ENCODE data around the gene SLC45A1.
"Not testable (repeated sequence)": the region's sequence is repeated elsewhere in the genome, so short reads cannot be mapped to it uniquely, and the experiment has no call there.

Gene SLC45A1

GRCh38 chr1:8317647-8318381 is at the start of gene SLC45A1:
Gene SLC45A1 (plus strand): TSS chr1:8318114. CDS start chr1:8324330, 6,216 bp downstream.
- DNase-seq, result peak; percentile 74

DNA sequence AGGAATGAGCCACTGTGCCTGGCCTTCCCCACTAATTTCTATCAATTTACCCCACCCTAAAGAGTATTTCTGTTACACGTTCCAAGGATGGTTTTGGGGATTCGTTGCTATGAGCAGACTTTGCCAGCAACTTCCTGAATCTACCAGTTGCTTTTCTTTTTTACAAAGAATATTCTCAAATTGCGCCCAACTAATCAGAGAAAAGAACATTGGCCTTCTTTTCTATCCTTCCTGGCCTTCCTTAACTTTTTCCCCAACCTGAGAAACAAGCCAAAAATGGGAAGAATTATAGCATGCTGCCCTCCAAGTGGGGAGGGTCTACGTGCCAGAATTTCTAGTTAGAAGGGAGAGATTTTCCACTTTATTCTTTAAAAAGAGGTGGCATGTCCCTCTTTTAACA is 44.9 kb upstream of the SLC45A1 start:
- DNase-seq, result no peak

DNA sequence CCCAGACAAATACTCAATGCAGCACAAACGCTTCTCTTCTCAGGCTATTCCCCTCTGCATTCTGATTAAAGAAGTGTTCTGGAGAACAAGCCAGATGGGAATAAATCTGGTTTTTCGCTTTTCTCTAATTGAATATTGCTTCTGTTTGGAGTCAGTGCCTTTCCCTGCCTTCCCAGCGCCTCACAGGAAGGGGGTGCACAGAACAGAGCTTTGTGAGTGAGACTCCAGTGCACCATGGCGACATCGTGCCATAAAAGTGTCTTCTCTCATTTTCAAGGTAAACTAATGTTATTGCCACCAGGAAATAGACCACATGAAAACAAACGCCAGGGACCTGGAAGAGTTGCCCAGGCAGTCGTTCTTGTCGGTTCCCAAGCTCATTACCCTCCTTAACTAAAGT is 43.6 kb upstream of the SLC45A1 start:
- no peak for DNase-seq

DNA sequence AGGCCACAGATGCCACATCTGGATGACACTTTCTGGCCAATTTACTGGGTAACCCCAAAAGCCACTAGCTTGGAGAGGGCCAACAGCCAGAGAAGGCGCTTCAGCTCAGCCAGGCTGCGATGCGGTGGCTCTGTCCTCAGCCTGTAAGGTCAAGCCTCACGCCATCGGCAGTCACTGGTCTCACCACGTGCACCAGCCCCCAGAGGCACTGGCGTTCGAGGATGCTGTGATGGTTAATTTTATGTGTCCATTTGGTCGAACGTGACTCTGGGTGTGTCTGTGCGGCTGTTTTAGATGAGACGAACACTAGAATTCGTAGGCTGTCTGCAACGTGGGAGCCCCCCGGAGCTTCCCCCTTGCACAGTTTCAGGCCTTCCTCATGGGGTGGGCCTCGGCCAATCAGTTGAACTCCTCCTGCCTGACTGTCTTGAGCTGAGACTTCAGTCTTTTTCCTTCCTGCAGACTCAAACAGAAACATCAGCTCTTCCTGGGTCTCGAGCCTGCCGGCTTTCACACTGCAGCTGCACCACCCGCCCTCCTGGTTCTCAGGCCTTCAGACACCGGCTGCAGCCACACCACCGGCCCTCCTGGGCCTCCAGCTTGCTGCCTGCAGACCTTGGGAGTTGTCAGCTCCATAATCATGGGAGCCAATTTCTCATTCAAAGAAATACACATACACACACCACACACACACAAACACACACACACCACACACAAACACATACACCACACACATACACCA is 41.6 kb upstream of the SLC45A1 start:
- no peak for DNase-seq

DNA sequence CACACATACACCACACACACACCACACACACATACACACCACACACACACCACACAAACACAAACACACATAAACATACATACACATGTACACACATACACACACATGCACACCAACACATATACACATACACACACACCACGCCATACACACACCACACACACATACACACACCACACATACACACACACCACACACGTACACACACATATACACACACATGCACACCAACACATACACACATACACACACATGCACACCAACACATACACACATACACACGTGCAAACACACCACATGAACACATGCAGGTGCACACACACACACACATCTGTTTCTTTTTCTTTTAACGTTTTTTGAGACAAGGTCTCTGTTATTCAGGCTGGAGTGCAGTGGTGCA is 41.0 kb upstream of the SLC45A1 start:
- DNase-seq, result no peak

DNA sequence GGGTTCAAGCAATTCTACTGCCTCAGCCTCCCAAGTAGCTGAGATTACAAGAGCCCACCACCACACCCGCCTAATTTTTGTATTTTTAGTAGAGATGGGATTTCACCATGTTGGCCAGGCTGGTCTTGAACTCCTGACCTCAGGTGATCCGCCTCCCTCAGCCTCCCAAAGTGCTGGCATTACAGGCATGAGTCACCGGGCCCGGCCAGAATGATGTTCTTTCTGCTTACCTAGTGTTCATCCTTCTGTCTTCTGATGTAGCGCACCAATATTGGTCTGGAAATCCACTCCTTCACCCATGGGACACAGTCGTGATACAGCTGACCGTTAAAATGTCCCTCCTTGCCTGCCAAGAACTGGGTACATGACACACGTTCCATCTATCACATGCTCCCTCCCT is 39.2 kb upstream of the SLC45A1 start:
- DNase-seq, result not testable (repeated sequence)

DNA sequence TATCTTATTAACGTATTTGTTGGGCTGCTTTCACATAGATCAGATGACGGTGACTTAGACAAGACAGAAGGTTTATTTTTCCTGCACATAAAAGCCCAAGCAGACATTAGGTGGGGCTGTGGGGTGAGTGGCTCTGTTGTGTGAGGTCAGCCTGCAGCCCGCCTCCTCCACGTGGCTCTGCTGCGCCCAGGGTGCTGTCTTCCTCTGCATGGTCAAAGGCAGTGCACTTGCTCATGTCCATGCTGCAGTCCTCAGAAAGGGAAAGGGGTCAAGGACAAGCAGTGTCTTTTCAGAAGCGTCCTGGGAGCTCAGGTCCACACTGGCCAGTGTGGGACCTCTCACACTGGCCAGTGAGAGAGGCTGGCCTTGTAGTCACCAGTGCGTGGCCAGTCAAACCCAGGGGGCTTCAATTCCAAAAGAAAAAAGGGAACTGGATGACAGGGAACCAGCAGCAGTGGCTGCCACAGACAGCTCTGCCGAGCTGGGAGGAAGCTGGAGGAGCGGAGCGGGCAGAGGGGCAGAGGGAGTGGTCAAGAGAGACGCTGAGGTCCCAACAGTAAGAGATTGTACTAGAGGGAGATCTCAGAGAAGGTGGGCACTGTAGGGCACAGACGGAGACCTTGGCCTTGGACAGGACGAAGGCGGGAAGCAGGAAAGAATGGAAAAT is 35.9 kb upstream of the SLC45A1 start:
- peak; percentile 49 for DNase-seq

DNA sequence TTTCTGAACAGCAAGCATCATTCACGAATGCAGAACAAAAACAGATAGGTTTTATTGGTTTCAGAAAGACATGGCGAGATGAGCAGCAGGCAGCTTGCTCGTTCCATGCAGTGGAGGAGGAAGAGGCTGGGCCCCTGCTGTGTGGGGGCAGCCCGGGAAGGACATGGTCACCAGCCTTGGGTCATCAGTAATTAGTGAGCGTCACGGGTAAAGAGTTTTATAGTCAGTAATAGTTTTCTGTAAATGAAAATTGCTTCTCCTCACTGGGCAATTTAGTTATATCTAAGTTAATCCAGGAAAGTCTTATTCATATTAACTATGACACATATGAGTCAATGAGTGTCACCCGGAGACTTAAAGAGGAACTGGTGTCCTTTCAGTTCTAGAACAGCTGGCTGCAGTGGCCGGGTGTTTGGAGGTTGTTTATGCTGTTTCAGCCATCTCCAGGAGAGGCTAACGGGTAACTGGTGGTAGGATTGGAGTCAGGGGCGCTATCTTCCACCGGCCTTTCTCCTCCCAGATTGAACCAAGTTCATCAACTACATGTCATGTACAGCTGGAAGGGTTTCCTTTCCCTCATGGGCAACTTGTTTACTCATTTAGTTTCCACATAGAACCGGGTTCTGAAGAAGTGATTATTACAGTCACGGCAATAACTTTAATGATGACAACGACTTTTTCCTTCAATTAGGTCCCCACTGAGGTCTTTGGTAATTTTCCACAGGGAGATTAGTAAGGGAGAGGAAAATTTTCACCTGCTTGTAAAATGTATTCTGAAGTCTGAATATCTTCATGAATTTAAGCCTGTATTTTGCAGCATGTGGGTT is 34.6 kb upstream of the SLC45A1 start:
- DNase-seq, result peak; percentile 89

DNA sequence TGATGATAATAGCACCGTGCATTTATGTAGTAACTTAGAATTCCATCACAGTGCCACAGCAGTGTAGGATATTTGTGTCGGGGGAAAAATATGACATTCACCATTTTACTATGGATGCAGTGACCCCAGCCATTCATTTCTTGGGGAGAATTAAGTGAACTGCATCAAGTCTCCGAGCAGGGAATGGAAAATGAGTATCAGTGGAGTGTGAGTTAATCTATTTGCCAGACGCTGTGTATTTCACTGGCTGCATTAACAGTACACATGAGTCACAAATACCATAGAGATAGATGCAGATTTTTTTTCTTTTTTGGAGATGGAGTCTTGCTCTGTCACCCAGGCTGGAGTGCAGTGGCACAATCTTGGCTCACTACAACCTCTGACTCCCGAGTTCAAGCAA is 33.8 kb upstream of the SLC45A1 start:
- no peak for DNase-seq

GRCh38 chr1:8285103-8285502 is 32.8 kb upstream of the SLC45A1 start:
- no peak for DNase-seq

DNA sequence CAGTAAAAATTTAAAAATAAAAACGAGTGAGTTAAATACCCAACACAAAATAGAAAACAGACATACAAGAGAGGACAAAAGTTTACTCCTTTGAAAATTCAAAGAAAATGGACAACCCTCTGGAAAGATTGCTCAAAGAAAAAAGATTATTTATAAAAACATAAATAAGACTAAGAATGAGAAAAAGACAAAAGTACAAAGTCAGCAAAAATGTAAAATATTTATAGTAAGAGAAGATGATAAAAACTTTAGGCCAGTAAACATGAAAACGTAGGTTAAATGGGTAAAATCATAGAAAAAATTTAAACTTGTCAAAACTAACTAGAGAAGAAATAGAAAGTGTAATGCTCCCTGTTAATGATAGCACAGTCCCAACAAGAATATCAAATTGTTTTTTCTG is 31.9 kb upstream of the SLC45A1 start:
- no peak for DNase-seq

DNA sequence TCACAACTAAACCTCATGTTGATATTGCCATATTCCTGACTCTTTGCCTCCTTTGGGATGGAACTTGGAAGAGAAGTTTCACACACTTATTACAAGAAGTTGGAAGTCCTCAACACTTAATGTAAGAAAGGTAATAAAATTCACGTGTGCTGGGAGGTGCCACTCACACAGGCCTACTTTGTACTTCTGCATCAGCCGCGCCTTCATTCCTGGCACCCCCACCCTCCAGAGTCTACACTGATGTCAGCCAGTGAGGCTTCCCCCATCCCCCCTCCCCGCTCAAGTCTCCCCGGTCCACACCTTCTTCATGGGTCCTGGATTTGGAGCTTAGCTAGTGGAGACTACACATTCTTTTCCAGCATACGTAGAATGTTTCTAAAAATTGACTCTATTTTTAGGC is 24.8 kb upstream of the SLC45A1 start:
- DNase-seq, result no peak

- DNase-seq, result no peak
Measured at GRCh38 chr1:8293641-8294169, 24.2 kb upstream of the SLC45A1 start.

- no peak for DNase-seq
Measured at GRCh38 chr1:8294170-8294697, 23.7 kb upstream of the SLC45A1 start.

- DNase-seq, result no peak
Measured at GRCh38 chr1:8297245-8297644, 20.7 kb upstream of the SLC45A1 start.

GRCh38 chr1:8299963-8300362 is 18.0 kb upstream of the SLC45A1 start:
- no peak for DNase-seq

DNA sequence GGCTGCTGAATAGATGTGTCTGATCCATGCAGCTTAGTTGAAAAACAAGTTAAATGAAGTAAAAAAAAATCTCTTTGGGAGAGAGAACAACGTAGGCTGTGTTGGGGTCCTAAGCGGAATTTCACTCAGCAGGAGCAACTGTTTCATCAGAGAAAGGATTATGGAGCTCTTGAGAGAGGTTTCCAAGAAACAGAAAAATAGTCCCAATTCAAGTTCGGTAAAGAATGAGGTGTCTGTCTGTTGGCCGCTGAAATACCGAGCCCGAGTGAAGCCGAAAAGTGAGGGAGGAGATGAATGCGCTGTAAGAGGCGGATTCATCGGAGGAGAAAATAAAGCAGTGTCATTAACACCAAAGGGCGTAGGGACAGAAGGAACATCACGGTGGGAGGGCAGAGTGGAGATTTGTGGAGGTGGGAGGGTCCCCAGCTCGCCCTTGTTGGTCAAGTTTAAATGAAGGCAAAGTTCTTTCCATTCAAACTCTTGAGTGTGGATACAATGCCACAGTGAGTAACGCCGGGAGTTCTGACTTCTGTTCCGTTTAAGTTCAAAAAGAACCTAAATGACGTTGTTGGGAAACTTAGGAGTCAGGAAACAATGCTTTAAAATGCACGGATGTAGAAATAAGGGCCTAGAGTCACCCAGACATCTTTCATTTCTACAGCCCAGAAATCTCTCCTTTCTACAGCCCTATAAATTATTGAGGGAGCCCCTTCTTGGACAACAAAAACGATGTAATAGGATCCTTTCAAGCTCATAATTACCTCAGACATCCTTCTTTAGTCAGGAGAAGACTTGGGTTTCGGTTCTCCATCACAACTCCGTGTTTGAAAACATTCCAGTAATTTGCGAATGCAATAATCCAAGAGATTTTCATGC is 15.6 kb upstream of the SLC45A1 start:
- DNase-seq, result no peak

- DNase-seq, result no peak
Measured at GRCh38 chr1:8303141-8303540, 14.8 kb upstream of the SLC45A1 start.

DNA sequence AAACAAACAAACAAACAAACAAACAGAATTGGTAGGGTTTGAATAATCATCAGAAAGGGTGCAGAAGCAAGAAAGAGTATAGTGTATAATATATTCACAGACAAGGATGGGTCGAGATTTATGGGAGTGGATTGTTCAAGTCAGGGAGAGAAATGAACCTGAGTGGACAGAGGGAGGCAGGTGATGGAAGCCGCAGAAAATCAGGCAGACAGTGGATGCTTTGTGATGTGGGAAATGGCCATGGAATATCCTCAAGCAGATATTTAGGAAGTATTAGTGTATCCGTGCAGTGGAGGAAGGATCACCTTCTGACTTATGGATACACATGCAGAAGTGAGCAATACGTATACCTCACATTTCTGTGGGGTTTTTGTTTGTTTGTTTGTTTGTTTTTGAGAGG is 14.0 kb upstream of the SLC45A1 start:
- DNase-seq, result no peak

GRCh38 chr1:8307628-8308027 is 10.3 kb upstream of the SLC45A1 start:
- DNase-seq, result peak; percentile 44

DNA sequence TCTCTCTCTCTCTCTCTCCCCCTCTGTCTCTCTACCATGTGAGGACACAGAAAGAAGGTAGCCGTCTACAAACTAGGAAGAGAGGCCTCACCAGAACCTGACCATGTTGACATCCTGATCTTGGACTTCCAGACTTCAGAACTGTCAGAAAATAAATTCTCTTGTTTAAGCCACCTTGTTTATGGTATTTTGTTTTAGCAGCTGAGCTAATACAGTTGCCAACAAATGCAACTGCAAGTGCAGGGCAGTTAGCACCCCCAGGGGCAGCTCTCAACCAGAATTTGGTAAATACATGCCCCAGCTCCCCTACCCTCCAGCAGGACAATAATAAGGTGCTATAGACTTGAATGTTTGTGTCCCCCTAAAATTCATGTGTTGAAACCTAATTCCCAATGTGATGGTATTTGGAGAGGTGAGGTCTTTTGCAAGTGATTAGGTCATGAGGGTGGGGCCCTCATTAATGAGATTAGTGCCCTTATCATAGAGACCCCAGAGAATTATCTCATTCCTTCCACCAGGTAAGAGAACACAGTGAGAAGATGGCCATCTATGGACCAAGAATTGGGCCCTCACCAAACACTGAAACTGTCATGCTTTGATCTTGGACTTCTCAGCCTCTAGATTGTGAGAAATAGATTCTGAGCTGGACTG is 6.7 kb upstream of the SLC45A1 start:
- DNase-seq, result no peak
